Measurements from ENCODE around the gene SMPD2. TPM values are rescaled to one million over a fixed set of nuclear protein-coding genes. Genes with fewer than 3 reads are reported as not detected.

The SMPD2 gene
- total and polyA plus RNA-seq, 8 donors = 7.1 to 17.0 (median 9.7) TPM

- ATAC-seq (peak; percentile 40 to 82 (median 74)), DNase-seq (no peak), FAIRE-seq (no peak)
- no peaks in the 10 kb centered on the region for H3K36me3 ChIP-seq
- H3K27me3 ChIP-seq = no peaks in the 10 kb centered on the region
- WGBS, 2 donors = 70 to 79% methylated on average over 4 of the region's 4 CpGs
- intact Hi-C loops (cut with DNase I) = loop anchor here in 1 of 3 donors (10.0 kb wide), 1 partner anchor 212 kb away; no protein-coding TSS in a partner anchor
- no peak overlapping the region for H3K27ac ChIP-seq
- H3K4me3 ChIP-seq = no peak overlapping the region
- no peaks in the 10 kb centered on the region for H3K9me3 ChIP-seq
- H3K4me1 ChIP-seq = no peaks in the 10 kb centered on the region
- no peak for TF ChIP-seq CTCF (IDR thresholded peaks at IDR 0.05)
These were observed 43.5 kb upstream of the SMPD2 start for GRCh38 chr6:109397020-109397419.

- Histone ChIP-seq H3K27me3 (no peaks in the 10 kb centered on the region), H3K4me3 (no peak overlapping the region), H3K36me3 (no peaks in the 10 kb centered on the region), H3K27ac (no peak overlapping the region), H3K4me1 (no peaks in the 10 kb centered on the region), H3K9me3 (no peaks in the 10 kb centered on the region)
- intact Hi-C loops (cut with DNase I) = no loop called here
- 87 to 89% methylated on average over 4 of the region's 4 CpGs for WGBS, 2 donors
- DNase-seq (no peak), ATAC-seq (no peak), FAIRE-seq (no peak)
- no peak for TF ChIP-seq CTCF (IDR thresholded peaks at IDR 0.05)
These were observed 34.3 kb upstream of the SMPD2 start for GRCh38 chr6:109406196-109406595.

GRCh38 chr6:109411034-109411433, 29.5 kb upstream of the SMPD2 start:
- no peak for ATAC-seq
- no peak for FAIRE-seq
- Histone ChIP-seq H3K27ac (no peak overlapping the region), H3K4me3 (no peak overlapping the region), H3K36me3 (no peaks in the 10 kb centered on the region), H3K9me3 (no peaks in the 10 kb centered on the region), H3K4me1 (no peaks in the 10 kb centered on the region), H3K27me3 (no peaks in the 10 kb centered on the region)
- intact Hi-C loops (cut with DNase I) = no loop called here
- DNase-seq = no peak
- no peak for TF ChIP-seq CTCF (IDR thresholded peaks at IDR 0.05)
- 93 to 96% methylated on average over 2 of the region's 2 CpGs for WGBS, 2 donors

- Histone ChIP-seq H3K4me3 (no peak overlapping the region), H3K27me3 (no peaks in the 10 kb centered on the region), H3K27ac (no peak overlapping the region), H3K36me3 (no peaks in the 10 kb centered on the region), H3K4me1 (no peaks in the 10 kb centered on the region), H3K9me3 (no peaks in the 10 kb centered on the region)
- DNase-seq (no peak), ATAC-seq (no peak), FAIRE-seq (no peak)
- no peak for TF ChIP-seq CTCF (IDR thresholded peaks at IDR 0.05)
- intact Hi-C loops (cut with DNase I) = no loop called here
- 72% methylated on average over 4 of the region's 4 CpGs for WGBS, 2 donors
These were observed 22.9 kb upstream of the SMPD2 start for GRCh38 chr6:109417646-109418045.

- TF ChIP-seq CTCF (IDR thresholded peaks at IDR 0.05) = no peak
- Histone ChIP-seq H3K9me3 (no peaks in the 10 kb centered on the region), H3K4me1 (no peaks in the 10 kb centered on the region), H3K4me3 (no peak overlapping the region), H3K27me3 (no peaks in the 10 kb centered on the region), H3K27ac (no peak overlapping the region), H3K36me3 (no peaks in the 10 kb centered on the region)
- FAIRE-seq (no peak), ATAC-seq (no peak), DNase-seq (no peak)
- intact Hi-C loops (cut with DNase I) = no loop called here
- WGBS, 2 donors = 39 to 47% methylated on average over 1 of the region's 1 CpG
These were observed 19.8 kb upstream of the SMPD2 start for GRCh38 chr6:109420751-109421150.

Data from pancreas (tissue), 10 donors.